GM21367 (cell line): ENCODE measurements around the gene KLHL6.
"Not testable (repeated sequence)": the region's sequence is repeated elsewhere in the genome, so short reads cannot be mapped to it uniquely, and the experiment has no call there.

ENCODE experiments used
- ATAC-seq: cut with Tn5 transposase; IDR thresholded peaks from one replicate; pipeline ENCODE4 v1.9.1; 2021; ENCODE audit not compliant: unreplicated experiment

Gene KLHL6

DNA sequence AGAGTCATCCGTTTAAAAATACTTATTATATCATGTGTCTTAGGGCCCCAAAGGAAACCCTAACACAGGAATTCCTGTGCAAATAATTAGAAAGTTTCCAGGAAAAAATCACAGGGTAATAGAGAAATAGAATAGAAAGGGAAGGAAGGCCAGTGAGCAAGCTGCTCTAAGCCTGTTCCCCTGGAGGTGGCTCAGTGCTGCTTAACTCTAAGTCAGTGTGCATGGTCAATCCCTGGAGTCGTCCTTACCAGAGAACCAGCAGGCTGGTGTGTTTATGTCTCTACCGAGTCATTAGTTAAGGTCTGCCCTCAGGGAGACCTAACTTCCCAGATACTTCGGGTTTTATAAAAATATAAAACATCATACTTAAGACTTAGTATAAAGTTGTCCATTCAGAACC, 106.1 kb downstream of the KLHL6 start:
- no peak for ATAC-seq

DNA sequence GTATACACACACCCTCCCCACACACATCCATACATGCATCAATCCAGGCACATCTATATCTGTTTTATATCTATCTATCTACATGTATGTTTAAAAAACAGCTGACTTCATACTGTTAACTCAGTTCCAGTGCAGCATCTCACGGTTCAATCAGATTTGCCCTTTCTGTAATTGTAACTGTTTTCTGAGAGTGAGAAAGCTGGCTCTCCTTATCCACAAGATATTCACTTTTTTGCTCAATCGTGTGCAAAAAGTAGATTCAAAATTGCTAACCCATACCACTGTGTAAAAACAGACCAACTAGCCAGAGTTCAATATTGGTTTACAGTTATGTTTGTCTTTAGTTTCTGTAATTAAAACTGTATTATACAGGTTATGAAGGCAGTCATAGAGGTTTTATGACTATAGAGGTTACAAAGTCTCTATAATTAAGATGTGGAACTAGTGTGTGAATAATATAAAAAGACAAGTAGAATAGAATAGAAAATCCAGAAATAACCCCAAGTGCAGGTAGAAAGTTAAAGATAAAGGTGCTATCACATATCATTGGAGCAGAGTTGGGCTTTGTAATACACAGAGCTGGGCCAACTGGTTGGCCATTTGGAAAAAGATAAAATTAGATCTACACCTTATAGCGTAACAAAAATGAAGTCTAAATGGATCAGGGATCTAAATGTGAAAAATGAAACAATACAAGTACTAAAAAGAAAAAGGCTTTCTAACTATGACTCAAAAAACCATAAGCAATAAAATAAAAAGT, 107.0 kb downstream of the KLHL6 start:
- no peak for ATAC-seq

DNA sequence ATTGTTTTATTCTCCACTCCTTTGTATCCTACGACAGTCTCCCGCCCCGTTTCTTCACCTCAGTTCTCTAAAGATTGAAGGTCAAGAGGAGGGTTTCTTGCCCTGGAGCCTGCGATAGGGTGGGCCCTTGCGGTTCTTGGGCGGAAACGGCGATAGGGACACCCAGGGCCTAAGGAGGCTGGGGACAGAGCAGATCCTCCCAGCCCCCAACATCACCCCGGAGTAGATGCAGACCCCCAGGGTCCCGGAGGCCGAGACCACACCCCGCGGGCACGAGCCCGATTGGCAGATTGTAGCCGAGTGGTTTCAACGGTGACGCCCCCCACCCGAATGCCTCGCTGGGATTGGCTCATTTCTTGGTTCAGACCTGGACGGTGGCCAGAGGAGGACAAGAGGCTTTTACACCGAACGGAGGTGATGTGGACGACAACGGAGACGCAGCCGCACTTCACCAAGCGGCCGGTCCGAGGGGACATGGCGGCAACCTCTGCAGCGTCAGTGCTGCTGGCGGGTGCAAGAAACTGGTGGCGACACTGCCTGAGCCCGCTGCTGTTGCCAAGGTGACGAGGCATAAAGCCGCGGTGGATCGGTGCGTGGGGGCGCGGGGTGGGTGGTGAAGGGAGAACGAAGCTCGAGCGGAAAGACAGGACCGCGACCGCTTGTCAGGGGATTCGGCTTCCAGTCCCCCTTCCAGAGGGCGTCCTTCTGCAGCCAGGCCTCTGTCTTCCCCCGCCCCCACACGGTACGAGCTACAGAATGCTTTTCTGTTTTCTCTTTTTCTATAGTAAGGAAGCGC, 108.1 kb downstream of the KLHL6 start:
- ATAC-seq, result peak; percentile 86

DNA sequence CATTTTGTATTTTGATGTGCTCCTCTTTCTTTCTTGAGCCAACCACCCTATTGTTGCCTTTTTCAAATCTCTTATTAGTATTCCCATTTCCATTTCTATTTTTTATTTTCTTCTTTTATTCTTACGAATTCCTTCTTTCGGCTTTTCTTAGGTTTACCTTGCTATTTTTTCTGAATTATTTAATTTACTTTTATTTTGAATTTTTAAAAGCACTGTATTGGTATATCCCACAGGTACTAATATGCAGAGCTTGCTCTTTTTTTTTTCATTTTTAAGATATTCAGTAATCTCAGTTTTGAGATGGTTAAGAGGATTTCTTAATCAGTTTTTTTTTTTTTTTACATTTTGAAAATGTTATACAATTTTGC, 108.7 kb downstream of the KLHL6 start:
- no peak for ATAC-seq

DNA sequence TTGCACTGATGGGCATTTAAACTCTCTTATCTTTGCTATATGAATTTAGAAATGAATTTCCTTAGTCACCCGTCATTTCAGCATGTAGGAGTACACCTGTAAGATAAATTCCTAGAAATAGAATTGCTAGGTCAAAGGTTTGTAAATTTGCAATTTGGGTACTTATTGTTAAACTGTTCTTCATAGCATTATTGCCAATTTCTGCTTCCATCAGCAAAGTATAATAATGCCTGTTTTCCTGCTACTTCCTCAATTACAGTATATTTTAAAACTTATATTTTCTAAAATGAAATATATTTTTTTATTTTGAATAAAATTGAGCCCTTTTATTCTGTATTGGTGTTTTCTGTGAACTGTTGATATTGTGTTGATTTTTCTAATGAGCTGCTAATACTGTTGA, 110.8 kb downstream of the KLHL6 start:
- no peak for ATAC-seq

DNA sequence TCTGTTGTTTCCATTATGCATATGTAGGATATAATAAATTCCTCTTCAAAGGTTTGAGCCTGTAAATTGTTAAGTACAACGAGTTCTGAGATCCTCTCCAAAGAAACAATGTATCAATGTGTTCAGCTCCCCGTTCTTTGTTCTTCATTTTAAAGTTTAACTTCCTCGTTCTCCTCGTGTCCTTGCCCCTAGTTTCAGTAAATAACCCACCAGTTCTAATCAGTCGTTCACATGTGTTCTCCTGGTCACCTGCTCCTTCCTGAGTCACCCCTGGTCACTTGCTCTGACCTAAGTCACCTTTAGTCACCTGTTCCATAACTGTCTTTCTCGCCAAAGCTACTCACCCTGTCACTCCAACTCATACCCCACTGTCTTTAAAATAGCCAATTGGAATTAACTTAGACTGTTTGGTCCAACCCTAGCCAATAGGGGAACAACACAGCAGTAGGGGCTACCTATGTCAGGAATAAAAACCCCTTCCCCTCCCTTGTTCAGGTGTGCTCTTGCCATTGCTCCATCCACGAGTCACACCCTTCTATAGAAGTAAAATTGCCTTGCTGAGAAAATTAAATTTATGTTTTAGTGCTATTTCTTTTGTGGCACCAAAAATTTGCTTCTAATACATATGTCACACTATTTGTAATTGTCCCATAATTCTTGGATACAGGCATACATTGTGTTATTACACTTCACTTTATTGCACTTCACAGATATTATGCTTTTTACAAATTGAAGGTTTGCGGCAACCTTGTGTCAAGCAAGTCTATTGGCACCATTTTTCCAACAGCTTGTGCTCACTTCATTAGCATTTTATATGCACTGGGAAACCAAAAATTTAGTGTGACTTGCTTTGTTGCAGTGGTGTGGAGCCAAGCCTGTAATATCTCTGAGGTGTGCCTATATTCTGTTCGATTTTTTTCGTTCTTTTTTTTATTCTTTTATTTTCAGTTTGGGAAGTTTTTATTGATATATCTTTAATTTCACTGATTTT, 111.8 kb downstream of the KLHL6 start:
- ATAC-seq, result no peak

DNA sequence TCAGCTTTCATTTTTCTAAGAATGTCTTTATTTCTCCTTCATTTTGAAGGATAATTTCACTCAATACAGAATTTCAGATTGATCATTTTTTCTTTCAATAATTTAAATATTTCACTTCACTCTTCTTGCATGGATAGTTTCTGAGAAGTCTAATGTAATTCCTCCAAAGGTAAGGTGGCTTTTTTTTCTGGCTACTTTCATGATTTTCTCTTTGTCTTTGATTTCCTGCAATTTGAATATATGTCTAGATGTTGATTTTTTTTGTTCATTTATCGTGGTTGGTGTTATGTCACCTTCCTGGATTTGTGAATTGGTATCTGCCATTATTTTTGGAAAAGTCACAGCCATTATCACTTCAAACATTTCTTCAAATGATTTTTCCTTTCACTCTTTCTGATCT, 112.5 kb downstream of the KLHL6 start:
- no peak for ATAC-seq

DNA sequence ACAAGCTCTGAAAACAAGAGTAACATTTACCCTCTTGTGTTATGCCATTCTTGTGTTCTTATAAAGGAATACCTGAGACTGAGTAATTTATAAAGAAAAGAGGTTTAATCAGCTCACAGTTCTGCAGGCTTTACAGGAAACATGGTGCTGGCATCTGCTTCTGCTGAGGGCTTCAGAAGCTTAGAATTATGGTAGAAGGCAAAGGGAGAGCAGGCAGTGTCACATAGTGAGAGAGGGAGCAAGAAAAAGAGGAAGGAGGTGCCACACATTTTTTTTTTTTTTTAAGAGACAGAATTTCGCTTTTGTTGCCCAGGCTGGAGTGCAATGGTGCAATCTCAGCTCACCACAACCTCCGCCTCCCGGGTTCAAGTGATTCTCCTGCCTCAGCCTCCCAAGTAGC, 115.0 kb downstream of the KLHL6 start:
- not testable (repeated sequence) for ATAC-seq

DNA sequence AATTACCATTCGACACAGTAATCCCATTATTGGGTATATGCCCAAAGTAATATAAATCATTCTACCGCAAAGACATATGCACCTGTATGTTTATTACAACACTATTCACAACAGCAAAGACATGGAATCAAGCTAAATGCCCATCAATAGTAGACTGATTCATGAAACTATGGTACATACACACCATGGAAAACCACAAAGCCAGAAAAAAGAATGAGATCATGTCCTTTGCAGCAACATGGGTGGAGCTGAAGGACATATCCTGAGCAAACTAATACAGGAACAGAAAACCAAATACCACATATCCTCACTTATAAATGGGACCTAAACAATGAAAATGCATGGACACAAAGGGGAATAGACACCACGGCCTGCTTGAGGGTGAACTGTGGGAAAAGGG, 116.0 kb downstream of the KLHL6 start:
- ATAC-seq, result no peak

DNA sequence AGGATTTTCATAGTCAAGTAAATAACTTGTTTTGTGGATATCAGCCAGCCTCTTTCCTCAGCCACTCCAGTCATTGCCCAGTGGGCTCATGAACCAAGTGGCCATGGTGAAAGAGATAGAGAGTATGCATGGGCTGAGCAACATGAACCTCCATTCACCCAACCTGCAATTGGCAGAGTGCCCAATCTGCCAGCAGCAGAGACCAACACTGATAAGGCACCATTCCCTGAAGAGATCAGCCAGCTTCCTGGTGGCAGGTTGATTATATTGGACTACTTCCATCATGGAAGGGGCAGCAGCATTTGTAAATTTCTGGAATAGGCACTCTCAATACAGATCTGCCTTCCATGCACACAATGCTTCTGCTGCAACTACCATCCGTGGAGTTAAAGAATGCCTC, 116.8 kb downstream of the KLHL6 start:
- ATAC-seq, result no peak

DNA sequence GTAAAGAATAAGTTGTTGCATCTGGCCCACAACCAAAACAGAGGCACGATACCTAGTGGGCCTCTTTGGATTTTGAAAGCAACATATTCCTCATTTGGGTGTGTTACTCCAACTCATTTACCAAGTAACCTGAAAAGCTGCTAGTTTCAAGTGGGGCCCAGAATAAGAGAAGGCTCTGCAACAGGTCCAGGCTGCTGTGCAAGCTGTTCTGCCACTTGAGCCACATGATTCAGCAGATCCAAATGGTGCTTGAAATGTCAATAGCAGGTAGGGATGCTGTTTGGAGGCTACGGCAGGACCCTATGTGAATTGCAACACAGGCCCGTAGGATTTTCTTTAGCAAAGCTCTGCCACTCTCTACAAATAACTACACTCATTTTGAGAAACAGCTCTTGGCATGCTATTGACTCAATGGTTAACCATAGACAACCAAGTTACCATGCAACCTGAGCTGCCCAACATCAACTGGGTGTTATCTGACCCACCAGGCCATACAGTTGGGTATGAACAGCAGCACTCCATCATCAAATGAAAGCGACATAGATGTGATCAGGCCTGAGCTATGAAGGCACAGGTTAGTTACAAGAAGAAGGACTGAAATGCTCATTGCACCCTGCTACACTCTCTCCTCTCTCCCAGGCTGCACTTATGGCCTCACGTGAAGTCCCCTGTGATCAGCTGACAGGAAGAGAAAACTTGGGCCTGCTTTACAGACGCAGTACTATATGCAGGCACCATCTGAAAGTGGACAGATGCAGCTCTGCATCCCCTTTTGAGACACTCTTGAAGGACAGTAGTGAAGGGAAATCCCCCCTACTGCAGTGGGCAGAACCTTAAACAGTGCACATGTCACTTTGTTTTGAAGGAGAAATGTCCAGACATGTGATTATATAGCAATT, 117.6 kb downstream of the KLHL6 start:
- no peak for ATAC-seq
